SK-N-SH treated with all-trans-retinoic acid at 6 μM for 48 hours (cell line): Measurements from ENCODE around the gene TAGLN2.

ENCODE experiments used
- ARNTL ChIP-seq: fragments of 450-650 bp; formaldehyde crosslinking; IDR thresholded peaks from 2 replicates; pipeline ENCODE4 v1.5.0; 2020; ENCODE audit warnings: low read depth, mild to moderate bottlenecking, moderate library complexity, borderline replicate concordance
- BACH2 ChIP-seq: fragments of 250-450 bp; sonication (Bioruptor Pico); IDR thresholded peaks from 2 replicates; pipeline ENCODE4 v1.9.0; 2021; ENCODE audit warnings: mild to moderate bottlenecking, borderline replicate concordance
- OSR1 ChIP-seq: fragments of 250-450 bp; sonication (Bioruptor Pico); IDR thresholded peaks from 2 replicates; pipeline ENCODE4 v1.8.0; 2022; ENCODE audit warnings: moderate library complexity, mild to moderate bottlenecking, inconsistent platforms
- RARB ChIP-seq: fragments of 250-450 bp; sonication (Bioruptor Pico); IDR thresholded peaks from 2 replicates; pipeline ENCODE4 v1.8.0; 2021; ENCODE audit warnings: mild to moderate bottlenecking, moderate library complexity
- ZC3H10 ChIP-seq: fragments of 250-450 bp; sonication (Bioruptor Pico); IDR thresholded peaks from 2 replicates; pipeline ENCODE4 v1.5.1; 2021; ENCODE audit warnings: mild to moderate bottlenecking, moderate library complexity
- ZNF70 ChIP-seq: fragments of 450-650 bp; formaldehyde crosslinking; IDR thresholded peaks from 2 replicates; pipeline ENCODE4 v1.5.0; 2020; ENCODE audit warnings: mild to moderate bottlenecking, moderate library complexity

DNA sequence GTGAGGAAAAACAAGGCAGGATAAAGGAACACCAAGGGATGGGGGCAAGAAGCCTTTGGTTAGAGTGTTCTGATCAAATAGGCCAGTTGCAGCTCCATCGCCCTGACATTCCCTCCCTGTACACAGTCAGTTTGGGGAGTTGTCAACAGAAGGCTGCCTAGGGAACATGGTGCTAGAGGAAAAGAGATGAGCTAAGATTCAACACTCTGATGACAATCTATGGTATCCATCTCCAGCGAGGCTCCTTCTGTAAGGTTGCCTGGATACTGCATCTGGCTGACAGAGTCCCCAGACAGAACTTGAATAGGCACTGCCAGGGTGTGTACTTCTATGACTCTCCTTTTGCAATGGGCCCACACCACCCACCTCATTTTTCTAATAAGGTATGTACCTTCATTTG is 40.0 kb upstream of the TAGLN2 start:
- TF ChIP-seq ZNF70 (CRISPR knock-in tag) = no peak
- TF ChIP-seq OSR1 = no peak
- no peak for TF ChIP-seq RARB
- no peak for TF ChIP-seq ARNTL (CRISPR knock-in tag)
- TF ChIP-seq ZC3H10 (CRISPR knock-in tag) = no peak
- no peak for TF ChIP-seq BACH2 (CRISPR knock-in tag)
